Keratinocyte (primary cell): ENCODE measurements around the gene ECHS1. TPM values are rescaled to one million over a fixed set of nuclear protein-coding genes. Genes with fewer than 3 reads are reported as not detected.

ENCODE experiments used
- DNase-seq: peaks from one replicate; pipeline ENCODE4 v3.0.0-alpha.2; 2011; ENCODE audit warnings: low read depth, missing footprints, low spot score
- FAIRE-seq: peaks from 2 replicates; lab custom pipeline; 2011; peaks lifted over from hg19 to GRCh38; lab: Jason Lieb, UNC
- H2AFZ ChIP-seq: 2 replicates; pipeline ENCODE4 v1.6.0; 2012; ENCODE audit warnings: low read length, control low read depth, inconsistent platforms; ENCODE audit not compliant: control insufficient read depth
- H3K27ac ChIP-seq: 2 replicates; pipeline ENCODE4 v1.5.1; 2011; ENCODE audit warnings: low read length; ENCODE audit not compliant: control insufficient read depth, insufficient read depth
- H3K27me3 ChIP-seq: 3 replicates; pipeline ENCODE4 v1.6.0; 2011; ENCODE audit warnings: low read length; ENCODE audit not compliant: control insufficient read depth, insufficient read depth; ENCODE audit errors: extremely low read depth
- H3K36me3 ChIP-seq, 2 experiments: 2 replicates in 1 of 2; 3 replicates in 1 of 2; pipeline ENCODE4 v1.5.1; 2011; ENCODE audit warnings: low read length in 2 of 2, mild to moderate bottlenecking in 1 of 2; ENCODE audit not compliant: control insufficient read depth in 2 of 2, insufficient read depth in 2 of 2; ENCODE audit errors: extremely low read depth in 1 of 2
- H3K4me1 ChIP-seq: 3 replicates; pipeline ENCODE4 v1.5.1; 2011; ENCODE audit warnings: low read length; ENCODE audit not compliant: control insufficient read depth, insufficient read depth; ENCODE audit errors: extremely low read depth
- H3K4me2 ChIP-seq: 3 replicates; pipeline ENCODE4 v1.6.0; 2011; ENCODE audit warnings: low read depth, low read length; ENCODE audit not compliant: control insufficient read depth, insufficient read depth; ENCODE audit errors: extremely low read depth
- H3K4me3 ChIP-seq, 3 experiments: fragments of 200-600 bp in 1 of 3; sonication (generic) in 1 of 3; 2 replicates in 2 of 3; 3 replicates in 1 of 3; pipeline ENCODE4 v1.5.1; 2011 to 2016; ENCODE audit warnings: low read length in 3 of 3, mild to moderate bottlenecking in 3 of 3, control low read depth in 2 of 3, inconsistent platforms in 1 of 3, low read depth in 1 of 3, mixed read lengths in 1 of 3, mixed run types in 1 of 3, moderate library complexity in 1 of 3; ENCODE audit not compliant: control insufficient read depth in 2 of 3, insufficient read depth in 2 of 3; ENCODE audit errors: extremely low read depth in 1 of 3
- H3K79me2 ChIP-seq: 2 replicates; pipeline ENCODE4 v1.6.0; 2012; ENCODE audit warnings: low read length; ENCODE audit not compliant: control insufficient read depth, insufficient read depth
- H3K9ac ChIP-seq: 3 replicates; pipeline ENCODE4 v1.6.0; 2011; ENCODE audit warnings: low read length; ENCODE audit not compliant: control insufficient read depth, insufficient read depth; ENCODE audit errors: extremely low read depth
- H3K9me1 ChIP-seq: 3 replicates; pipeline ENCODE4 v1.6.0; 2011; ENCODE audit warnings: low read length; ENCODE audit not compliant: control insufficient read depth, insufficient read depth; ENCODE audit errors: extremely low read depth
- H3K9me3 ChIP-seq: 2 replicates; pipeline ENCODE4 v1.5.1; 2012; ENCODE audit warnings: low read depth, low read length; ENCODE audit not compliant: control insufficient read depth
- H4K20me1 ChIP-seq: 3 replicates; pipeline ENCODE4 v1.6.0; 2011; ENCODE audit warnings: low read length; ENCODE audit not compliant: control insufficient read depth, insufficient read depth; ENCODE audit errors: extremely low read depth
- EZH2 ChIP-seq: IDR thresholded peaks from one replicate; pipeline ENCODE4 v1.6.1; 2012; ENCODE audit warnings: inconsistent platforms, mild to moderate bottlenecking, low read length, moderate library complexity
- dilution Hi-C: fragments of 300-500 bp; cut with MboI; formaldehyde crosslinking; loops from one replicate; pipeline ENCODE4 v1.7.0; 2020; ENCODE audit warnings: low sequenced_read_pairs; ENCODE audit not compliant: extremely low pct_ligation_motif_present
- polyA plus RNA-seq, 5 experiments: library from polyadenylated mRNA; depleted of rRNA in 3 of 5; stranded (reverse) in 3 of 5; stranded (forward) in 1 of 5; unstranded in 1 of 5; fragments of >200 nt; gene quantifications; 1 replicate in 1 of 5; 2 replicates in 3 of 5; 3 replicates in 1 of 5; pipeline versions ENCODE4 v1.2.1 to v1.2.3, GENCODE V29; 2011 to 2012; ENCODE audit warnings: missing spikeins in 2 of 5, low read depth in 1 of 5, low replicate concordance in 1 of 5
- TF ChIP-seq, protein P1 (sequence below), 3 experiments: IDR thresholded peaks in 1 of 3; conservative IDR thresholded peaks in 1 of 3; optimal IDR thresholded peaks in 1 of 3; 2 replicates in 2 of 3; 3 replicates in 1 of 3; pipeline versions ENCODE3 to v1.5.1; 2011; ENCODE audit warnings: low read length in 3 of 3, mild to moderate bottlenecking in 3 of 3, moderate library complexity in 2 of 3, control low read depth in 1 of 3, inconsistent platforms in 1 of 3; ENCODE audit not compliant: insufficient read depth in 2 of 3; ENCODE audit errors: extremely low read depth in 1 of 3

ECHS1 gene
- polyA plus RNA-seq, 1 donor (not counting 4 experiments of a cell fraction or from before 2014, with no cell fraction given) = 27.1 TPM

DNA sequence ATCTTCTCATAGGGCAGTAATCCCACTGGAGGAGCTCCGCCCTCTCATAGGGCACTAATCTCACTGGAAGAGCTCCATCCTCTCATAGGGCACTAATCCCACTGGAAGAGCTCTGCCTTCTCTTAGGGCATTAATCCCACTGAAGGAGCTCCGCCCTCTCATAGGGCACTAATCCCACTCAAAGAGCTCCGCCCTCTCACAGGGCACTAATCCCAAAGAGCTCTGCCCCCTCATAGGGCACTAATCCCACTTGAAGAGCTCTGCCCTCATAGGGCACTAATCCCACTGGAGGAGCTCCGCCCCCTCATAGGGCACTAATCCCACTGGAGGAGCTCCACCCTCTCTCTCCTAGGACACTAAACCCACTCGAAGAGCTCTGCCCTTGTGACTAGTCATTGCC is 11.9 kb downstream of the ECHS1 start:
- Histone ChIP-seq H3K27me3 (peaks cover 7% of the 10 kb centered on the region), H3K79me2 (no peaks in the 10 kb centered on the region), H3K27ac (no peak overlapping the region), H3K4me3 (no peak overlapping the region), H3K9ac (no peak overlapping the region), H3K9me1 (no peaks in the 10 kb centered on the region), H3K36me3 (peaks cover 9 to 15% of the 10 kb centered on the region in 2 experiments), H3K4me1 (peaks cover 5% of the 10 kb centered on the region), H2AFZ (no peak overlapping the region), H3K9me3 (no peaks in the 10 kb centered on the region), H3K4me2 (no peak overlapping the region), H4K20me1 (no peaks in the 10 kb centered on the region)
- no peak for TF ChIP-seq EZH2
- DNase-seq (no peak), FAIRE-seq (no peak)
- dilution Hi-C loops = no loop called here

DNA sequence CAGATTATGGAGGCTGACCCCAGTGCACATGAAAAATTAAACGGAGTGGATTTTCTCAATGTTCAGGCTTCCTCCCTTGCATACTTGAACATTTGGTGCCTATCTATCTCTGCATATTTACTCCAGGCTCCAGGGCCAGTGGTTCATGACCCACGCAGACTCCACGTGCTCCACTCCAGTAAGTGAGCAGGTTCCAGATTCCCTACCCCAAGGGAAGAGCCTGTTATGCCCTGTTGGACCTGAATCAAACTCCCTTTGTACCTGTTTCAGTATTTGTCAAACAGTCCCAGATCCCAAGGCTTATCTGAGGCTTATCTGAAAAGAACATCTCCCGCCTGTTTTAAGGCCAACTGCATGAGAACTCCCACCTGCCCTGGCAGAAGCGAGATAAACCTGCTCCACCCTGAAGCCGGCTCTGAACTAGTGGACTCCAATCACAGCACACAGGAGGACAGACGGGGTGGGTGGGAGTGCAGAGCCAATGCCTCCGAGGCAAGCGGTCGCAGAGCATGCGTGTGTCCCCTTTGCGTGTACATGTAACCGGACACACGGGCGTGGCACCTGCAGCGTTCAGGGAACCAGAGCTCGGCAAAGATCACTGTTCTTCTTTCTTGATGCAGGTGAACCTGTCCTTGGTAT is 13.1 kb downstream of the ECHS1 start:
- Histone ChIP-seq H3K27me3 (peaks cover 7% of the 10 kb centered on the region), H3K27ac (no peak overlapping the region), H4K20me1 (no peaks in the 10 kb centered on the region), H3K4me2 (no peak overlapping the region), H3K9me3 (no peaks in the 10 kb centered on the region), H3K79me2 (no peaks in the 10 kb centered on the region), H3K4me1 (peaks cover 2% of the 10 kb centered on the region), H3K9ac (no peak overlapping the region), H3K9me1 (no peaks in the 10 kb centered on the region), H2AFZ (no peak overlapping the region), H3K36me3 (peaks cover under 1 to 8% of the 10 kb centered on the region in 2 experiments), H3K4me3 (no peak overlapping the region)
- FAIRE-seq (peak; percentile 46), DNase-seq (no peak)
- dilution Hi-C loops = no loop called here
- TF ChIP-seq, protein P1, sequence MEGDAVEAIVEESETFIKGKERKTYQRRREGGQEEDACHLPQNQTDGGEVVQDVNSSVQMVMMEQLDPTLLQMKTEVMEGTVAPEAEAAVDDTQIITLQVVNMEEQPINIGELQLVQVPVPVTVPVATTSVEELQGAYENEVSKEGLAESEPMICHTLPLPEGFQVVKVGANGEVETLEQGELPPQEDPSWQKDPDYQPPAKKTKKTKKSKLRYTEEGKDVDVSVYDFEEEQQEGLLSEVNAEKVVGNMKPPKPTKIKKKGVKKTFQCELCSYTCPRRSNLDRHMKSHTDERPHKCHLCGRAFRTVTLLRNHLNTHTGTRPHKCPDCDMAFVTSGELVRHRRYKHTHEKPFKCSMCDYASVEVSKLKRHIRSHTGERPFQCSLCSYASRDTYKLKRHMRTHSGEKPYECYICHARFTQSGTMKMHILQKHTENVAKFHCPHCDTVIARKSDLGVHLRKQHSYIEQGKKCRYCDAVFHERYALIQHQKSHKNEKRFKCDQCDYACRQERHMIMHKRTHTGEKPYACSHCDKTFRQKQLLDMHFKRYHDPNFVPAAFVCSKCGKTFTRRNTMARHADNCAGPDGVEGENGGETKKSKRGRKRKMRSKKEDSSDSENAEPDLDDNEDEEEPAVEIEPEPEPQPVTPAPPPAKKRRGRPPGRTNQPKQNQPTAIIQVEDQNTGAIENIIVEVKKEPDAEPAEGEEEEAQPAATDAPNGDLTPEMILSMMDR (optimal IDR thresholded peaks at IDR 0.05 in 1 of 3, IDR thresholded peaks at IDR 0.05 in 1 of 3, conservative IDR thresholded peaks at IDR 0.05 in 1 of 3; ENCODE audit: extremely low read depth in 1 of 3, insufficient read depth in 2 of 3, low read length in 3 of 3) = no peak
- no peak for TF ChIP-seq EZH2

DNA sequence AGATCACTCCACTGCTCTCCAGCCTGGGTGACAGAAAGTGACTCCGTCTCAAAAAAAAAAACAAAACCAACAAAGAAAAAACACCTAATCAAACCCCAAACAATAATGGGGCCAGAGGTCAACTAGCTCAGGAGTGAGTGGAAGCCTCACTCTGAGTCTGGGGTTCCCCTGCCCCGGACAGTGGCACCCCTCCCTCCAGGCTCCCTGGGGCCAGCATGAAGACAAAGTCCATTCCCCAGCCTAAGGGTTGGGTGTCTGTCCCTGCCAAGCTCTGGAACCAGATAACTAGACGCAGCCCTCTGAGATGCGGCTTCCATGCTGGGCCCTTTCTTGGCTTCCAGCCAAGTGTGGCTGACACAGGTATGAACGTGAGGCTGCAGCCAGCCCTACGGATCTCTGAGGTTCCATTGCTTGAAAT is 13.6 kb downstream of the ECHS1 start:
- dilution Hi-C loops = no loop called here
- Histone ChIP-seq H3K4me1 (no peaks in the 10 kb centered on the region), H3K4me3 (no peak overlapping the region), H3K4me2 (no peak overlapping the region), H3K36me3 (peaks cover 0 to 8% of the 10 kb centered on the region in 2 experiments), H3K9me3 (no peaks in the 10 kb centered on the region), H3K27me3 (peaks cover 7% of the 10 kb centered on the region), H2AFZ (no peak overlapping the region), H3K27ac (no peak overlapping the region), H3K9me1 (no peaks in the 10 kb centered on the region), H4K20me1 (no peaks in the 10 kb centered on the region), H3K9ac (no peak overlapping the region), H3K79me2 (no peaks in the 10 kb centered on the region)
- FAIRE-seq (no peak), DNase-seq (no peak)
- TF ChIP-seq EZH2 = no peak
- TF ChIP-seq, protein P1 (optimal IDR thresholded peaks at IDR 0.05 in 1 of 3, IDR thresholded peaks at IDR 0.05 in 1 of 3, conservative IDR thresholded peaks at IDR 0.05 in 1 of 3; ENCODE audit: extremely low read depth in 1 of 3, insufficient read depth in 2 of 3, low read length in 3 of 3) = no peak
